Heart left ventricle (tissue), 13 donors: ENCODE data around the gene EPS8L1.

Source experiments
- CTCF ChIP-seq, 12 donors: fragments of 200-600 bp; sonication (generic) in 4 of 12; IDR thresholded peaks; one replicate each; pipeline versions ENCODE4 v1.5.0 to v1.8.0; 2018 to 2022; ENCODE audit warnings: antibody characterized with exemption in 12 of 12, mild to moderate bottlenecking in 5 of 12
- POLR2A ChIP-seq, 2 donors: fragments of 450-650 bp; IDR thresholded peaks; one replicate each; pipeline ENCODE4 v1.6.1; 2017; ENCODE audit warnings: antibody characterized with exemption in 2 of 2, mild to moderate bottlenecking in 2 of 2, moderate library complexity in 2 of 2
- donor health status: ischemic (EF 13 %, LVEDD 7.1; RV severe dilation, severe dysfunction).
- donor health status: DM: no; HTN: yes; CAD: no.
- donor health status: DM: no; HTN: no; CAD: no.
- donor health status: ischemic (EF 25% LVEDD 6.9; RV normal size, moderate dysfunction).
- donor health status: ischemic (EF 25% LVEDD 5.7; RV mildly dilated, moderate dysfunction).
- donor health status: ischemic (EF 35%, LVEDD 5.7; RV mildly dilated, moderate dysfunction).
- donor health status: nonischemic (EF 11% LVEDD 7.7; RV severe dilation, severe dysfunction).
- donor health status: DM: yes; HTN: yes; CAD: no.
- donor health status: PGD.
- donor health status: ischemic (EF 29% LVEDD 5.4; RV normal size, mild dysfunction).
- donor health status: nonischemic (EF 23%, LVEDD 6.1; RV moderate dilation, normal function).

DNA sequence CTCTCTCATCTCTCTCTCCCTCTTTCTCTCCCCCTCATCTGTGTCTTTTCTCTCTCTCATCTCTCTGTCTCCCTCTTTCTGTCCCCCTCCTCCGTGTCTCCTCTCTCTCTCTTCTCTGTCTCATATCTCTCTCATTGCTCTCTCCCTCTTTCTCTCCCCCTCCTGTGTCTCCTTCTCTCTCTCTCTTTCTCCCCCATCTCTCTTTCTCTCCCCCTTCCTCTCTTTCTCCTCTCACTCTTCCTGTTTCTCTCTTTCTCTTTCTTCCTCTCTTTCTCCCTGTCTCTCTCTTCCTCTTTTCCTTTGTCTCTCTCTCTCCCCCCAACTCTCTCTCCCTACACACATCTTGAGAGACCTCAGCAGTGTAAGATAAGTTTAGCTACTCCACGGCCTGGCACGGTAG, 7.8 kb upstream of the EPS8L1 start:
- no peak for TF ChIP-seq CTCF (IDR thresholded peaks at IDR 0.05)
- TF ChIP-seq POLR2A (IDR thresholded peaks at IDR 0.05): no peak
